Measurements from ENCODE around the gene PDP2. TPM values are rescaled to one million over a fixed set of nuclear protein-coding genes. Genes with fewer than 3 reads are reported as not detected.

Gene PDP2
- polyA plus RNA-seq, 1 donor (not counting 4 experiments of a cell fraction or from before 2014, with no cell fraction given) = 18.5 TPM

- Histone ChIP-seq H3K9me3 (ENCODE audit: control insufficient read depth, low read depth, low read length) (no peaks in the 10 kb centered on the region), H3K27me3 (ENCODE audit: control insufficient read depth, extremely low read depth, insufficient read depth, low read length) (no peaks in the 10 kb centered on the region), H4K20me1 (ENCODE audit: control insufficient read depth, extremely low read depth, insufficient read depth, low read length) (peaks cover 8% of the 10 kb centered on the region), H3K4me2 (ENCODE audit: control insufficient read depth, extremely low read depth, insufficient read depth, low read depth, low read length) (peak overlapping the region; percentile 16), H3K9ac (ENCODE audit: control insufficient read depth, extremely low read depth, insufficient read depth, low read length) (no peak overlapping the region), H3K9me1 (ENCODE audit: control insufficient read depth, extremely low read depth, insufficient read depth, low read length) (peaks cover 5% of the 10 kb centered on the region), H3K4me3 (ENCODE audit: control insufficient read depth in 2 of 3, extremely low read depth in 1 of 3, insufficient read depth in 2 of 3, low read depth in 1 of 3, low read length in 3 of 3) (peak overlapping the region in 1 of 3 experiments; percentile 77), H3K4me1 (ENCODE audit: control insufficient read depth, extremely low read depth, insufficient read depth, low read length) (peaks cover 18% of the 10 kb centered on the region), H2AFZ (ENCODE audit: control insufficient read depth, low read length) (no peak overlapping the region), H3K36me3 (ENCODE audit: control insufficient read depth in 2 of 2, extremely low read depth in 1 of 2, insufficient read depth in 2 of 2, low read length in 2 of 2) (peaks cover 41 to 52% of the 10 kb centered on the region in 2 experiments), H3K79me2 (ENCODE audit: control insufficient read depth, insufficient read depth, low read length) (peaks cover 52% of the 10 kb centered on the region), H3K27ac (ENCODE audit: control insufficient read depth, insufficient read depth, low read length) (no peak overlapping the region)
- DNase-seq (ENCODE audit: low read depth, low spot score) = no peak
- TF ChIP-seq CTCF (optimal IDR thresholded peaks at IDR 0.05 in 1 of 3, IDR thresholded peaks at IDR 0.05 in 1 of 3, conservative IDR thresholded peaks at IDR 0.05 in 1 of 3; ENCODE audit: extremely low read depth in 1 of 3, insufficient read depth in 2 of 3, low read length in 3 of 3) = no peak
- no peak for TF ChIP-seq EZH2 (IDR thresholded peaks at IDR 0.05; ENCODE audit: low read length)
- no peak for FAIRE-seq
- dilution Hi-C loops (cut with MboI; ENCODE audit: extremely low pct_ligation_motif_present, low sequenced_read_pairs) = no loop called here
Measured at GRCh38 chr16:66936889-66937554, 56.7 kb downstream of the PDP2 start.

GRCh38 chr16:66937725-66938337, 57.5 kb downstream of the PDP2 start:
- Histone ChIP-seq H3K9me1 (ENCODE audit: control insufficient read depth, extremely low read depth, insufficient read depth, low read length) (peaks cover 5% of the 10 kb centered on the region), H3K79me2 (ENCODE audit: control insufficient read depth, insufficient read depth, low read length) (peaks cover 52% of the 10 kb centered on the region), H3K27ac (ENCODE audit: control insufficient read depth, insufficient read depth, low read length) (no peak overlapping the region), H2AFZ (ENCODE audit: control insufficient read depth, low read length) (no peak overlapping the region), H3K9ac (ENCODE audit: control insufficient read depth, extremely low read depth, insufficient read depth, low read length) (no peak overlapping the region), H3K27me3 (ENCODE audit: control insufficient read depth, extremely low read depth, insufficient read depth, low read length) (no peaks in the 10 kb centered on the region), H3K36me3 (ENCODE audit: control insufficient read depth in 2 of 2, extremely low read depth in 1 of 2, insufficient read depth in 2 of 2, low read length in 2 of 2) (peaks cover 40 to 57% of the 10 kb centered on the region in 2 experiments), H3K4me3 (ENCODE audit: control insufficient read depth in 2 of 3, extremely low read depth in 1 of 3, insufficient read depth in 2 of 3, low read depth in 1 of 3, low read length in 3 of 3) (no peak overlapping the region), H3K9me3 (ENCODE audit: control insufficient read depth, low read depth, low read length) (no peaks in the 10 kb centered on the region), H3K4me2 (ENCODE audit: control insufficient read depth, extremely low read depth, insufficient read depth, low read depth, low read length) (peak overlapping the region; percentile 16), H3K4me1 (ENCODE audit: control insufficient read depth, extremely low read depth, insufficient read depth, low read length) (peaks cover 18% of the 10 kb centered on the region), H4K20me1 (ENCODE audit: control insufficient read depth, extremely low read depth, insufficient read depth, low read length) (peaks cover 8% of the 10 kb centered on the region)
- TF ChIP-seq EZH2 (IDR thresholded peaks at IDR 0.05; ENCODE audit: low read length) (no peak), CTCF (optimal IDR thresholded peaks at IDR 0.05 in 1 of 3, IDR thresholded peaks at IDR 0.05 in 1 of 3, conservative IDR thresholded peaks at IDR 0.05 in 1 of 3; ENCODE audit: extremely low read depth in 1 of 3, insufficient read depth in 2 of 3, low read length in 3 of 3) (no peak)
- dilution Hi-C loops (cut with MboI; ENCODE audit: extremely low pct_ligation_motif_present, low sequenced_read_pairs) = no loop called here
- FAIRE-seq (no peak), DNase-seq (ENCODE audit: low read depth, low spot score) (no peak)
